ENCODE data around the gene FUT1. TPM values are rescaled to one million over a fixed set of nuclear protein-coding genes. Genes with fewer than 3 reads are reported as not detected.

FUT1 gene
- total RNA-seq, 1 experiment from 2014 or later = 30.5 TPM

GRCh38 chr19:48760504-48761205 is 8.2 kb upstream of the FUT1 start:
- ChIA-PET POLR2A (interaction anchor here (0.6 kb wide), 1 partner anchor 158 kb away, joined by 4 read pairs; no protein-coding TSS in a partner anchor), CTCF (interaction anchor here (0.9 kb wide), 2 partner anchors 35 to 75 kb away, joined by 4 to 6 read pairs; no protein-coding TSS in a partner anchor)
- Mint-ChIP-seq H3K27me3 (ENCODE audit: insufficient read depth, unreplicated experiment) (no peaks in the 10 kb centered on the region), H3K9me3 (ENCODE audit: unreplicated experiment) (no peaks in the 10 kb centered on the region), H3K27ac (ENCODE audit: unreplicated experiment) (no peak overlapping the region), H3K4me3 (ENCODE audit: unreplicated experiment) (no peak overlapping the region), H3K4me1 (ENCODE audit: low read depth, unreplicated experiment) (no peaks in the 10 kb centered on the region), H3K36me3 (ENCODE audit: insufficient read depth, unreplicated experiment) (peaks cover 3% of the 10 kb centered on the region)
- no peak for DNase-seq
- Histone ChIP-seq H3K4me3 (ENCODE audit: low read depth, low read length) (no peak overlapping the region), H3K4me1 (peaks cover 10% of the 10 kb centered on the region; the same call in 1 of the 2 replicates), H3K36me3 (ENCODE audit: control insufficient read depth, insufficient read depth, low read length) (no peaks in the 10 kb centered on the region), H3K27me3 (replicated peaks; ENCODE audit: control insufficient read depth, insufficient read depth, low read length) (no peaks in the 10 kb centered on the region), H3K9me3 (no peaks in the 10 kb centered on the region)
- intact Hi-C loops (cut with micrococcal nuclease; ENCODE audit: unreplicated experiment) = no loop called here
- no peak for TF ChIP-seq CTCF (IDR thresholded peaks at IDR 0.05; ENCODE audit: insufficient read depth in 1 of 2, low read depth in 1 of 2, low read length in 1 of 2, severe bottlenecking in 1 of 2, unreplicated experiment in 1 of 2)
- no TSS peak for BruUV-seq (replicated peaks)

- intact Hi-C loops (cut with micrococcal nuclease; ENCODE audit: unreplicated experiment) = no loop called here
- no peak for TF ChIP-seq CTCF (IDR thresholded peaks at IDR 0.05; ENCODE audit: insufficient read depth in 1 of 2, low read depth in 1 of 2, low read length in 1 of 2, severe bottlenecking in 1 of 2, unreplicated experiment in 1 of 2)
- Mint-ChIP-seq H3K4me3 (ENCODE audit: unreplicated experiment) (no peak overlapping the region), H3K36me3 (ENCODE audit: insufficient read depth, unreplicated experiment) (peaks cover 21% of the 10 kb centered on the region), H3K9me3 (ENCODE audit: unreplicated experiment) (no peaks in the 10 kb centered on the region), H3K27me3 (ENCODE audit: insufficient read depth, unreplicated experiment) (no peaks in the 10 kb centered on the region), H3K4me1 (ENCODE audit: low read depth, unreplicated experiment) (peaks cover 23% of the 10 kb centered on the region), H3K27ac (ENCODE audit: unreplicated experiment) (no peak overlapping the region)
- POLR2A ChIA-PET = no interaction called here
- no peaks in the 10 kb centered on the region for H3K27me3 ChIP-seq (replicated peaks; ENCODE audit: control insufficient read depth, insufficient read depth, low read length)
- DNase-seq = no peak
- BruUV-seq (replicated peaks) = no TSS peak
- no peaks in the 10 kb centered on the region for H3K36me3 ChIP-seq (ENCODE audit: control insufficient read depth, insufficient read depth, low read length)
- H3K4me1 ChIP-seq = peaks cover 35% of the 10 kb centered on the region
- no peak overlapping the region for H3K4me3 ChIP-seq (ENCODE audit: low read depth, low read length)
- H3K9me3 ChIP-seq = no peaks in the 10 kb centered on the region
- CTCF ChIA-PET = no interaction called here
Observed at GRCh38 chr19:48757741-48758144, 5.3 kb upstream of the FUT1 start.

- CTCF ChIA-PET = no interaction called here
Observed at GRCh38 chr19:48757089-48757675, 4.7 kb upstream of the FUT1 start.

More at GRCh38 chr19:48757089-48757675, 4.7 kb upstream of the FUT1 start:
- no peak overlapping the region for H3K4me3 Mint-ChIP-seq (ENCODE audit: unreplicated experiment)
- Histone ChIP-seq H3K9me3 (no peaks in the 10 kb centered on the region), H3K27me3 (replicated peaks; ENCODE audit: control insufficient read depth, insufficient read depth, low read length) (no peaks in the 10 kb centered on the region), H3K4me3 (ENCODE audit: low read depth, low read length) (no peak overlapping the region), H3K36me3 (ENCODE audit: control insufficient read depth, insufficient read depth, low read length) (no peaks in the 10 kb centered on the region), H3K4me1 (peaks cover 35% of the 10 kb centered on the region)
- peak overlapping the region; percentile 95 for H3K27ac Mint-ChIP-seq (ENCODE audit: unreplicated experiment)
- no peaks in the 10 kb centered on the region for H3K27me3 Mint-ChIP-seq (ENCODE audit: insufficient read depth, unreplicated experiment)
- POLR2A ChIA-PET = no interaction called here
- peaks cover 25% of the 10 kb centered on the region for H3K4me1 Mint-ChIP-seq (ENCODE audit: low read depth, unreplicated experiment)
- no peak for TF ChIP-seq CTCF (IDR thresholded peaks at IDR 0.05; ENCODE audit: insufficient read depth in 1 of 2, low read depth in 1 of 2, low read length in 1 of 2, severe bottlenecking in 1 of 2, unreplicated experiment in 1 of 2)
- no peak for DNase-seq
- H3K9me3 Mint-ChIP-seq (ENCODE audit: unreplicated experiment) = no peaks in the 10 kb centered on the region
- intact Hi-C loops (cut with micrococcal nuclease; ENCODE audit: unreplicated experiment) = no loop called here
- peaks cover 21% of the 10 kb centered on the region for H3K36me3 Mint-ChIP-seq (ENCODE audit: insufficient read depth, unreplicated experiment)
- BruUV-seq (replicated peaks) = no TSS peak
